Fibroblast of mammary gland (primary cell): ENCODE data around the gene KHK.
A peak's percentile ranks its signal among the peaks of the same experiment; 100 is the strongest.

Experiments
- DNase-seq: peaks from one replicate; pipeline ENCODE4 v3.0.0-alpha.2; 2010; ENCODE audit warnings: low read depth
- H3K4me3 ChIP-seq: 2 replicates; pipeline ENCODE4 v1.5.1; 2011; ENCODE audit warnings: low read depth, mild to moderate bottlenecking, low read length, moderate library complexity; ENCODE audit not compliant: control insufficient read depth
- TF ChIP-seq, protein P1 (sequence below): conservative IDR thresholded peaks from 2 replicates; pipeline ENCODE4 v1.5.1; 2011; ENCODE audit warnings: low read depth, low read length, inconsistent platforms; ENCODE audit not compliant: control insufficient read depth, insufficient read depth

KHK gene

GRCh38 chr2:27081984-27082772 lies 4.4 kb upstream of the KHK start:
- TF ChIP-seq, protein P1, sequence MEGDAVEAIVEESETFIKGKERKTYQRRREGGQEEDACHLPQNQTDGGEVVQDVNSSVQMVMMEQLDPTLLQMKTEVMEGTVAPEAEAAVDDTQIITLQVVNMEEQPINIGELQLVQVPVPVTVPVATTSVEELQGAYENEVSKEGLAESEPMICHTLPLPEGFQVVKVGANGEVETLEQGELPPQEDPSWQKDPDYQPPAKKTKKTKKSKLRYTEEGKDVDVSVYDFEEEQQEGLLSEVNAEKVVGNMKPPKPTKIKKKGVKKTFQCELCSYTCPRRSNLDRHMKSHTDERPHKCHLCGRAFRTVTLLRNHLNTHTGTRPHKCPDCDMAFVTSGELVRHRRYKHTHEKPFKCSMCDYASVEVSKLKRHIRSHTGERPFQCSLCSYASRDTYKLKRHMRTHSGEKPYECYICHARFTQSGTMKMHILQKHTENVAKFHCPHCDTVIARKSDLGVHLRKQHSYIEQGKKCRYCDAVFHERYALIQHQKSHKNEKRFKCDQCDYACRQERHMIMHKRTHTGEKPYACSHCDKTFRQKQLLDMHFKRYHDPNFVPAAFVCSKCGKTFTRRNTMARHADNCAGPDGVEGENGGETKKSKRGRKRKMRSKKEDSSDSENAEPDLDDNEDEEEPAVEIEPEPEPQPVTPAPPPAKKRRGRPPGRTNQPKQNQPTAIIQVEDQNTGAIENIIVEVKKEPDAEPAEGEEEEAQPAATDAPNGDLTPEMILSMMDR = no peak
- no peak for DNase-seq
- no peak overlapping the region for H3K4me3 ChIP-seq

DNA sequence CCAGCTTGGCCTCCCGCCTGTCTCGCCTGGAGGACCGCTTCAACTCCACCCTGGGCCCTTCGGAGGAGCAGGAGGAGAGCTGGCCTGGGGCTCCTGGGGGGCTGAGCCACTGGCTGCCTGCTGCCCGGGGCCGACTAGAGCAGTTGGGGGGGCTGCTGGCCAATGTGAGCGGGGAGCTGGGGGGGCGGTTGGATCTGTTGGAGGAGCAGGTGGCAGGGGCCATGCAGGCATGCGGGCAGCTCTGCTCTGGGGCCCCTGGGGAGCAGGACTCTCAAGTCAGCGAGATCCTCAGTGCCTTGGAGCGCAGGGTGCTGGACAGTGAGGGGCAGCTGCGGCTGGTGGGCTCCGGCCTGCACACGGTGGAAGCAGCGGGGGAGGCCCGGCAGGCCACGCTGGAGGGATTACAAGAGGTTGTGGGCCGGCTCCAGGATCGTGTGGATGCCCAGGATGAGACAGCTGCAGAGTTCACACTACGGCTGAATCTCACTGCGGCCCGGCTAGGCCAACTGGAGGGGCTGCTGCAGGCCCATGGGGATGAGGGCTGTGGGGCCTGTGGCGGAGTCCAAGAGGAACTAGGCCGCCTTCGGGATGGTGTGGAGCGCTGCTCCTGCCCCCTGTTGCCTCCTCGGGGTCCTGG lies 3.7 kb upstream of the KHK start:
- TF ChIP-seq, protein P1 = no peak
- H3K4me3 ChIP-seq = no peak overlapping the region
- no peak for DNase-seq

- TF ChIP-seq, protein P1 = no peak
- no peak overlapping the region for H3K4me3 ChIP-seq
- DNase-seq = no peak
These were observed 2.9 kb upstream of the KHK start for GRCh38 chr2:27083410-27084296.

DNA sequence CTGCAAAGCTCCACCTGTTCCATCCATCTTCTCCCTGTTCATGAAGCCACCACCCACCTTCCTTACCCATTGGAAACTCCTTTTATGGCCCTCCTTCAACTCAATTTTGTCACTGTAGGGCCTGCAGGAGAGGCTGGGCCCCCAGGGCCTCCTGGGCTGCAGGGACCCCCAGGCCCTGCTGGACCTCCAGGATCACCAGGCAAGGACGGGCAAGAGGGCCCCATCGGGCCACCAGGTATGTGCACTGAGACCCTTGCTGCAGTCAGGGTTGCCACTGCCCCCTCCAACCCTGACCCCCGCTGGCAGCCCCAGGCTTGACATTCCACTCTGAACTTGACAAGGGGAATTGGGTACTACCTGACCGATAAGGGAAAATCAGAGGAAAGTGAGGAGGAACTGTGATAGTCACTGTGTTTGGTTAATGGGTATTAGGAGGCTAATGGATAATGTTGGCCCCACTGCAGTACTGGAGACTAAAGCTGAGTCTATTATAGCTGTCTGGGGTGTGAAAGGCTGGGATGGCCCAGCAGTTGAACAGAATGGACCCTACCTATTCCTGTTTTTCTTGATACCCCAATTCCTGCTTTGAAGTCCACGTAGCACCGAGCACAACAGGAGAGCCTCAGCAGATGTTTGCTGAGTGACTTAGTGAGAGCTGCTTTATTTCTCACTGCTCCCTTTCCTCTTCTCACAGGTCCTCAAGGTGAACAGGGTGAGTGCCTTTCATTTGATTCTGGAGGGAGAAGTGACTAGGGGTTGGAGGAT lies 2.1 kb upstream of the KHK start:
- H3K4me3 ChIP-seq = no peak overlapping the region
- TF ChIP-seq, protein P1 = no peak
- no peak for DNase-seq

GRCh38 chr2:27085062-27085672 lies 1.4 kb upstream of the KHK start:
- TF ChIP-seq, protein P1 = no peak
- no peak for DNase-seq
- peak overlapping the region; percentile 43 for H3K4me3 ChIP-seq

GRCh38 chr2:27085673-27086089 lies 891 bp upstream of the KHK start:
- peak overlapping the region; percentile 43 for H3K4me3 ChIP-seq
- DNase-seq = peak; percentile 69
- TF ChIP-seq, protein P1 = peak; percentile 34
